ENCODE data around the gene CEP85L. TPM values are rescaled to one million over a fixed set of nuclear protein-coding genes. Genes with fewer than 3 reads are reported as not detected.
A peak's percentile ranks its signal among the peaks of the same experiment; 100 is the strongest.

CEP85L gene
- total and polyA plus RNA-seq, 12 donors = 1.0 to 19.2 (median 8.1) TPM

DNA sequence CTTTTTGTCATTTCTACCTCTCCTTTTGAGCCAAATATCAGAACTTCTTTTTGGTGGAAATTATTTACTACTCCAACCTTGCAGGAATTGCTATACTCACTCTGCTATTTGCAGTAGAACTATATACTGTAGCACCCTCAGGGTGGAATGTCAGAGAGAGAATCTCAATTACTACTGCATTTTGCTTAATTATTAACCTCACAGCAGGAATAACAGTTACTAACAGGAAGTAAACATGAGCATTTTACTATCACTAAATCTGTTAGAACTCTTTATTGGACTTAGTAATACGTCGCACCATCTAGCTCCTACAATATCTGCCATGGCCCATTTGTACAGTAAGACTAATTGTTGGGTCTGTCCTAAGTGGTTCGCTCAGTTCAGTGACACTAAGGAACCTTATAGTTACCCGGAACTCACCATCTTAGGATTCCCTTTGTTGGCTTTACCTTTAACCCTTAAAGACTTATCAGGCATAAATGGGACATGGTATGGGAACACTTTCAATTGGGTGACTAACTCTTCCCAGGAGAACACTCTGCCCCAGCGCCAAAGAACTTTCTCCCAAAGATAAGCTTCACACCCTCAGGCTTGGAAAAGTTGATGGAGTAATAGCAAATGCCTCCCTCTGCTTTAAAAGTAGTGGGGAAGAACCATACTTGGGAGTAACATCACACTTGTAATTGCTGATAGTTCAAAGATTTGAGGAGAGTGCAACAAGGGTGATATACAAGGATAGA lies 64.5 kb downstream of the CEP85L start:
- WGBS, 2 donors = 88 to 93% methylated on average over 5 of the region's 5 CpGs
- no peak for ATAC-seq
- peaks cover 0 to 62% (median 21%) of the 10 kb centered on the region in 9 donors for H3K4me1 ChIP-seq
- no peaks in the 10 kb centered on the region for H3K9me3 ChIP-seq
- no peaks in the 10 kb centered on the region for H3K36me3 ChIP-seq
- no peak overlapping the region for H3K27ac ChIP-seq
- TF ChIP-seq, protein P1, sequence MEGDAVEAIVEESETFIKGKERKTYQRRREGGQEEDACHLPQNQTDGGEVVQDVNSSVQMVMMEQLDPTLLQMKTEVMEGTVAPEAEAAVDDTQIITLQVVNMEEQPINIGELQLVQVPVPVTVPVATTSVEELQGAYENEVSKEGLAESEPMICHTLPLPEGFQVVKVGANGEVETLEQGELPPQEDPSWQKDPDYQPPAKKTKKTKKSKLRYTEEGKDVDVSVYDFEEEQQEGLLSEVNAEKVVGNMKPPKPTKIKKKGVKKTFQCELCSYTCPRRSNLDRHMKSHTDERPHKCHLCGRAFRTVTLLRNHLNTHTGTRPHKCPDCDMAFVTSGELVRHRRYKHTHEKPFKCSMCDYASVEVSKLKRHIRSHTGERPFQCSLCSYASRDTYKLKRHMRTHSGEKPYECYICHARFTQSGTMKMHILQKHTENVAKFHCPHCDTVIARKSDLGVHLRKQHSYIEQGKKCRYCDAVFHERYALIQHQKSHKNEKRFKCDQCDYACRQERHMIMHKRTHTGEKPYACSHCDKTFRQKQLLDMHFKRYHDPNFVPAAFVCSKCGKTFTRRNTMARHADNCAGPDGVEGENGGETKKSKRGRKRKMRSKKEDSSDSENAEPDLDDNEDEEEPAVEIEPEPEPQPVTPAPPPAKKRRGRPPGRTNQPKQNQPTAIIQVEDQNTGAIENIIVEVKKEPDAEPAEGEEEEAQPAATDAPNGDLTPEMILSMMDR (IDR thresholded peaks at IDR 0.05) = no peak
- H3K4me3 ChIP-seq = no peak overlapping the region
- no peaks in the 10 kb centered on the region for H3K27me3 ChIP-seq
- intact Hi-C loops (cut with DNase I) = loop anchor here in 5 of 10 donors (10.0 kb wide), 2 partner anchors 302 to 612 kb away; no protein-coding TSS in a partner anchor
- DNase-seq = no peak

DNA sequence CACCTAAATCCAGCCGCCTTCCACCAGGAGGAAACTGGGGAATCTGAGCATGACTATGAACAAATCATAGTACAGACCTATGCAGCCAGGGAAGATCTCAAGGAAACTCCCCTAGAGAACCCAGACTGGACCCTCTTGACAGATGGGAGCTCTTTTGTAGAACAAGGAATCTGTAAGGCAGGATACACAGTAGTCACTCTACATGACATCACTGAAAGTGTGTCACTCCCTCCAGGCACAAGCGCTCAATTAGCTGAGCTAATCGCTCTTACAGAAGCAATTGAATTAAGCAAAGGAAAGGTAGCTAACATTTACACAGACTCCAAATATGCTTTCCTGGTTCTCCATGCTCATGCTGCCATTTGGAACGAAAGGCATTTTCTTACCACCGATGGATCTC lies 66.5 kb downstream of the CEP85L start:
- DNase-seq (no peak), ATAC-seq (no peak)
- 92 to 96% methylated on average over 5 of the region's 5 CpGs for WGBS, 2 donors
- intact Hi-C loops (cut with DNase I) = loop anchor here in 6 of 10 donors (5.0 to 10.0 kb wide), 4 partner anchors 300 to 610 kb away; no protein-coding TSS in a partner anchor
- no peak overlapping the region for H3K27ac ChIP-seq
- TF ChIP-seq, protein P1 (IDR thresholded peaks at IDR 0.05) = no peak
- H3K4me1 ChIP-seq = peaks cover 0 to 59% (median 19%) of the 10 kb centered on the region in 9 donors
- H3K9me3 ChIP-seq = peaks cover 0 to 5% (median under 1%) of the 10 kb centered on the region in 11 donors
- no peak overlapping the region for H3K4me3 ChIP-seq
- H3K27me3 ChIP-seq = no peaks in the 10 kb centered on the region
- no peaks in the 10 kb centered on the region for H3K36me3 ChIP-seq

DNA sequence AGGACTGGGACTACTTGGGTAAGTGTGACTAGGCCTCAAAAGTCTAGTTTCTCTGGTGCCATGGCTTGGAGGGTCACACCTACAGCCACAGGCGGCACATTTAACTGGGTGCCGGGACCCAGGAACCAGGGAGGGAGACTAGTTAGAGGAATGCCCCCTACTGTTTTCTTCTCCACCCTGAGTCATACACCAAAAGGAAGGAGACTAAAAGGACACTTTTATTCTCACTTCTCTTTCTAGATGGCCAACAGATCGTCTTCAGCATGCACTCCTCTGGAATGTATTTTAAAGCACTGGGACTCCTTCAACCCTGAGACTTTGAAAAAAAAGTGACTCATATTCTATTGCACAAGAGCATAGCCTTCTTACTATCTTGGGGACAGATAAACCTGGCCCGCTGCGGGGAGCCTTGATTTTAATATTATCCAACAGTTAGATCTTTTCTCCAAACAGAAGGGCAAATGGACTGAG lies 69.9 kb downstream of the CEP85L start:
- TF ChIP-seq, protein P1 (IDR thresholded peaks at IDR 0.05) = no peak
- intact Hi-C loops (cut with DNase I) = loop anchor here in 7 of 10 donors (2.0 to 10.0 kb wide), 6 partner anchors 297 to 607 kb away; no protein-coding TSS in a partner anchor
- H3K4me3 ChIP-seq = no peak overlapping the region
- no peaks in the 10 kb centered on the region for H3K27me3 ChIP-seq
- H3K4me1 ChIP-seq = peaks cover 0 to 36% (median 7%) of the 10 kb centered on the region in 9 donors
- DNase-seq = no peak
- peak in 5 of 8 donors; percentile 26 to 75 (median 33) for ATAC-seq
- 76 to 89% methylated on average over 5 of the region's 5 CpGs for WGBS, 2 donors
- peaks cover 0 to 14% (median 0%) of the 10 kb centered on the region in 9 donors for H3K36me3 ChIP-seq
- H3K27ac ChIP-seq = peak overlapping the region in 1 of 10 donors; percentile 51
- H3K9me3 ChIP-seq = peaks cover 0 to 39% (median 21%) of the 10 kb centered on the region in 11 donors

DNA sequence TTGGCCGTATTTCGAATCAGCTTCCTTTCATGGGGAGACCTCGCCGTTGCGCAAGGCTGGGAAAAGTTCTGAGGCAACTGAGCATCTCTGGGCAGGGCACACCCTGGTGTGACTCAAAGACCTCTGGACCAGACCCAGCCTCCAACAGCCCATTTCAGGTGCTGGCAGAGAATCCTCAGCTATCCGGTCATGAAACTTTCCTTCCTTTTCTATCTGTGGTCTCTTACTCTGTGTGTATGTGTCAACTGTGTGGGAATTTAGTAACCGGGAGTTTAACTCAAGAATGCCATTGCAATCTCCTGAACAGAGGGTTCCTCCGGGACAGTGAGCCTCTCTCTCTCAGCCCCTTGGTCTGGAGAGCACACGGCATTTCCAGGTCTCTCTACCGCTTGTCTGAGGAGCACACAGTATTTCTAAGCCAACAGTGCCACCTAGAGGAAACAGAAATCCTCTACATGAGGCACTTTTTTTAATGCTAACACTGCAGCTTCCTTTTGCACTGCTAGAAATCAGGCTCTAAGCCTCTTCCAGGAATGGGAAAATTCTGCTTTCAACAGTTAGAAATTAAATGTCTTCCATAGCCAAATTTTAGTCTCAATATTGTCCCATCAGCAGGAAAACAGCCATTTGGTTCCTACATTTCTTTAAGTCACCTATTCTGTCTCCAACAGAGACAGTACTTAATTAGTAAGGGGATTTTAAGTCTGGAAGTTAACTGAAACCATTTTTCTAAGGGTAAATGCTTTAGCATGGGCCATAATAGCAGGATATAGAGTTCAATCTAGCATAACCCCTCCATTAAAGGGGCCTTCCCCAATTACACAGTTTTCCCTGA lies 70.6 kb downstream of the CEP85L start:
- DNase-seq = peak in 1 of 2 donors; percentile 43
- WGBS, 2 donors = 55 to 63% methylated on average over 10 of the region's 10 CpGs
- peak overlapping the region in 1 of 10 donors; percentile 51 for H3K27ac ChIP-seq

More for the DNA sequence above, 70.6 kb downstream of the CEP85L start:
- H3K27me3 ChIP-seq = no peaks in the 10 kb centered on the region
- H3K36me3 ChIP-seq = peaks cover 0 to 14% (median 0%) of the 10 kb centered on the region in 9 donors
- ATAC-seq = peak; percentile 85 to 92 (median 91)
- no peak overlapping the region for H3K4me3 ChIP-seq
- intact Hi-C loops (cut with DNase I) = loop anchor here in 7 of 10 donors (1.0 to 10.0 kb wide), 7 partner anchors 36 to 606 kb away; no protein-coding TSS in a partner anchor
- peaks cover 0 to 46% (median 21%) of the 10 kb centered on the region in 11 donors for H3K9me3 ChIP-seq
- TF ChIP-seq, protein P1 (IDR thresholded peaks at IDR 0.05) = peak; percentile 48 to 80 (median 71)
- H3K4me1 ChIP-seq = peaks cover 0 to 29% (median 7%) of the 10 kb centered on the region in 9 donors
